Heart right ventricle (tissue), 16 donors: Measurements from ENCODE around the gene BICC1. TPM values are rescaled to one million over a fixed set of nuclear protein-coding genes. Genes with fewer than 3 reads are reported as not detected.

Source experiments
- ATAC-seq, 8 donors: fragments of 200-7000 bp; cut with Tn5 transposase; one replicate each; pipeline ENCODE4 v1.9.1; 2020; ENCODE audit warnings: mild to moderate bottlenecking in 8 of 8, moderate library complexity in 8 of 8, moderate number of reproducible peaks in 1 of 8
- DNase-seq, 2 donors: peaks; one replicate each; pipeline ENCODE4 v3.0.0-alpha.2; 2020
- H3K27ac ChIP-seq, 10 donors: fragments of 200-600 bp; sonication (generic) in 2 of 10; one replicate each; pipeline versions ENCODE4 v1.5.0 to v1.8.0; 2020 to 2022; ENCODE audit warnings: mild to moderate bottlenecking in 3 of 10
- H3K27me3 ChIP-seq, 7 donors: fragments of 200-600 bp; one replicate each; pipeline ENCODE4 v1.8.0; 2021 to 2022; ENCODE audit warnings: mild to moderate bottlenecking in 2 of 7
- H3K36me3 ChIP-seq, 9 donors: fragments of 200-600 bp; sonication (generic) in 1 of 9; one replicate each; pipeline versions ENCODE4 v1.5.0 to v1.8.0; 2020 to 2022; ENCODE audit warnings: mild to moderate bottlenecking in 2 of 9
- H3K4me1 ChIP-seq, 9 donors: fragments of 200-600 bp; sonication (generic) in 1 of 9; one replicate each; pipeline versions ENCODE4 v1.5.0 to v1.8.0; 2020 to 2022; ENCODE audit warnings: mild to moderate bottlenecking in 4 of 9
- H3K4me3 ChIP-seq, 10 donors: fragments of 200-600 bp; sonication (generic) in 2 of 10; one replicate each; pipeline versions ENCODE4 v1.5.0 to v1.8.0; 2020 to 2022; ENCODE audit warnings: mild to moderate bottlenecking in 7 of 10, moderate library complexity in 2 of 10
- H3K9me3 ChIP-seq, 11 donors: fragments of 200-600 bp in 10 of 11; sonication (generic) in 2 of 11; one replicate each; pipeline versions ENCODE4 v1.5.0 to v1.8.0; 2013 to 2022; ENCODE audit warnings: mild to moderate bottlenecking in 2 of 11, control low read depth in 1 of 11, moderate library complexity in 1 of 11
- WGBS, 2 donors: extraction: QIAGEN DNeasy Blood & Tissue Kit; methylation state at CpG; one replicate each; pipeline ENCODE4 v1.1.7; 2013; ENCODE audit warnings: inconsistent platforms in 1 of 2; 5-methylcytosine and 5-hydroxymethylcytosine counted together
- intact Hi-C, 10 donors: fragments of 100-400 bp; cut with DNase I; formaldehyde crosslinking; loops; one replicate each; pipeline versions ENCODE4 v1.11.1 to v1.14.2; 2022
- polyA plus RNA-seq, 2 donors: library from polyadenylated mRNA; stranded (reverse); fragments of 200-250 nt; gene quantifications; one replicate each; pipeline ENCODE4 v1.2.3, GENCODE V29; 2013
- total RNA-seq, 10 donors: library from RNA; stranded (reverse); fragmentation: NEBNext Ultra II Directional in 3 of 10; extraction: Animal tissue kit (Norgen Biotek cat#: 25700) in 3 of 10; gene quantifications; one replicate each; pipeline versions ENCODE4 v1.2.1 to v1.2.4, GENCODE V29; 2021 to 2023
- TF ChIP-seq, protein P1 (sequence below), 9 donors: fragments of 200-600 bp; sonication (generic) in 2 of 9; IDR thresholded peaks; one replicate each; pipeline versions ENCODE4 v1.5.0 to v1.8.0; 2021 to 2022; ENCODE audit warnings: antibody characterized with exemption in 9 of 9, mild to moderate bottlenecking in 5 of 9, moderate library complexity in 1 of 9
- donor health status: Arrhythmogenic right ventricular cardiomyopathy.
- donor health status: ischemic (EF 13 %, LVEDD 7.1; RV severe dilation, severe dysfunction).
- donor health status: healthy with polysubstance abuse.
- donor health status: DM: no; HTN: yes; CAD: no.
- donor health status: DM: no; HTN: no; CAD: no.
- donor health status: ischemic (EF 25% LVEDD 6.9; RV normal size, moderate dysfunction).
- donor health status: ischemic (EF 25% LVEDD 5.7; RV mildly dilated, moderate dysfunction).
- donor health status: healthy.
- donor health status: DM: yes; HTN: yes; CAD: no.
- donor health status: Ischemic cardiomyopathy.
- donor health status: ischemic (EF 35%, LVEDD 5.7; RV mildly dilated, moderate dysfunction).
- donor health status: nonischemic (EF 11% LVEDD 7.7; RV severe dilation, severe dysfunction).
- donor health status: DM: yes; HTN: yes; CAD: no.
- donor health status: PGD.
- donor health status: ischemic (EF 29% LVEDD 5.4; RV normal size, mild dysfunction).
- donor health status: nonischemic (EF 23%, LVEDD 6.1; RV moderate dilation, normal function).

The BICC1 gene
- total and polyA plus RNA-seq, 12 donors: 1.6 to 9.2 (median 5.0) TPM

DNA sequence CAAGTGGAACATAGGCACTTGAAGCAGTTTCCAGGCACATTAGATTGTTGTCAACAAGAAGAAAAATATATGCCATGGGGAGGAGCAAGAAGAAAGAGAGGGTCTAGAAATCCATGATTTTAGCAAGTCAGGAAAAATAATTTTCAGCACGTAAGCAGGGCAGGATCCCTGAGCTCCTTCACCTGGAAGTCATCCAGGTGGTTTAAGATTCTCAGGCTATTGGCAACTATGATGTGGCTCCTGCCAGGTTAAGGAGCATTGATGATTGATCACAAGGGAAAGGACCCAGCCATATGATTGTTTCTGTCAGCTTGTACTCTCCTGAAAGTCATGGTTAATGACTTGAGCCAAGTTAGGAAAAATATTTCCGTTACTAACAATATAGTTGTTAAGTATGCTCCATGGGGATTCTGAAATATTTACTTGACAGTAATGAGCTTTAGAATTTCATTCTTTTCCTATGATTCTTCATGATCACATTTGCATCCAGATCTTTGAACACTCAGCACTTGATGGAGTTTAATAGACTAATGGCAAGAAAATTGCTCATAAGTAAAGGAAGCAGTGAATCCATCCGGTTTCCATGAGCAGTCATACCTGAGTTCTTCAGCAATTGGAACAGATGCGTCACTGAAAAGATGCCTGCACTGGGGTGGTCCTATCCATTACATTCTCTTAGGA, 209.1 kb downstream of the BICC1 start:
- WGBS, 2 donors: 76 to 83% methylated on average over 4 of the region's 4 CpGs
- ATAC-seq (no peak), DNase-seq (no peak)
- Histone ChIP-seq H3K27me3 (no peaks in the 10 kb centered on the region), H3K4me1 (peaks cover 0 to 4% (median 0%) of the 10 kb centered on the region in 9 donors), H3K27ac (no peak overlapping the region), H3K36me3 (no peaks in the 10 kb centered on the region), H3K9me3 (no peaks in the 10 kb centered on the region), H3K4me3 (no peak overlapping the region)
- intact Hi-C loops: no loop called here
- TF ChIP-seq, protein P1, sequence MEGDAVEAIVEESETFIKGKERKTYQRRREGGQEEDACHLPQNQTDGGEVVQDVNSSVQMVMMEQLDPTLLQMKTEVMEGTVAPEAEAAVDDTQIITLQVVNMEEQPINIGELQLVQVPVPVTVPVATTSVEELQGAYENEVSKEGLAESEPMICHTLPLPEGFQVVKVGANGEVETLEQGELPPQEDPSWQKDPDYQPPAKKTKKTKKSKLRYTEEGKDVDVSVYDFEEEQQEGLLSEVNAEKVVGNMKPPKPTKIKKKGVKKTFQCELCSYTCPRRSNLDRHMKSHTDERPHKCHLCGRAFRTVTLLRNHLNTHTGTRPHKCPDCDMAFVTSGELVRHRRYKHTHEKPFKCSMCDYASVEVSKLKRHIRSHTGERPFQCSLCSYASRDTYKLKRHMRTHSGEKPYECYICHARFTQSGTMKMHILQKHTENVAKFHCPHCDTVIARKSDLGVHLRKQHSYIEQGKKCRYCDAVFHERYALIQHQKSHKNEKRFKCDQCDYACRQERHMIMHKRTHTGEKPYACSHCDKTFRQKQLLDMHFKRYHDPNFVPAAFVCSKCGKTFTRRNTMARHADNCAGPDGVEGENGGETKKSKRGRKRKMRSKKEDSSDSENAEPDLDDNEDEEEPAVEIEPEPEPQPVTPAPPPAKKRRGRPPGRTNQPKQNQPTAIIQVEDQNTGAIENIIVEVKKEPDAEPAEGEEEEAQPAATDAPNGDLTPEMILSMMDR (IDR thresholded peaks at IDR 0.05): no peak

DNA sequence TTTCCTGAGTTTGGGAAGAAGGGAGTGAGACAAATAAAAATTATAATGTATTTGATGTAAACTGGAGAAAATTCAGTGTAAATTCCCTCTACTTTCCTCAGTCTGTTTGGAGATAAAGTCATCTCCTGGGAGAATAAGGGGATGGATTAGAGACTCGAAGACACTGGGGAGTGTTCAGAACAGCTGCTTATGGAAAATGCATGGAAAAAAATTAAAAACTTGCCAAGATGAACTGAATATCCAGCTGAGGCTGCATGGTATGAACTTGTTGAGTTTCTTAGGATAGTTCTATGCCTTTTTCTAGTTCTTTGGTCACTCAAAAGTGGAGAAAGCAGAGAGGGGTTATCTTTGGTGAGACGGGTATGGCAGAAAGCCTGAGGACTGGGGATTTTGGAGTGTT, 210.5 kb downstream of the BICC1 start:
- DNase-seq (no peak), ATAC-seq (no peak)
- TF ChIP-seq, protein P1 (IDR thresholded peaks at IDR 0.05): no peak
- peaks cover 0 to 4% (median 0%) of the 10 kb centered on the region in 9 donors for H3K4me1 ChIP-seq
- H3K4me3 ChIP-seq: no peak overlapping the region
- no peaks in the 10 kb centered on the region for H3K27me3 ChIP-seq
- WGBS, 2 donors: 61 to 70% methylated on average over 2 of the region's 2 CpGs
- intact Hi-C loops: no loop called here
- H3K27ac ChIP-seq: peak overlapping the region in 2 of 10 donors; percentile 25 to 56
- H3K9me3 ChIP-seq: no peaks in the 10 kb centered on the region
- no peaks in the 10 kb centered on the region for H3K36me3 ChIP-seq

DNA sequence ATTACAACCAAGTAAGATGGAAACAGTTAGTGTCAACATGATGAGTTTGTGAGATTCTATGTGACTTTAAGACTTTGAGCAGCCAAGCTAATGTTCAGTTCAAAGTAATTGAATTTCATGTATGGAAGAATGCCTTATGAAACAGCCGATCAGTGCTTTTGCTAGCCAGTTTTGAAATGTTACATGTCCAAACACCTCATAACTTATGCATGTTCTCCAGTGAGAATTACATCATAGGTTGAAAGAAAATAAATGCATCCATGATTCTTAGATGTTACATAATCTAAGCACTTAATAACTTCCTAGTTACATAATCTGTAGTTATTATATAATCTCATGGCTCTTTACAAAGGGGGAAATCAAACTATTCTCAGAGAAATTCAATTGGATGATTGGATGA, 211.3 kb downstream of the BICC1 start:
- H3K4me1 ChIP-seq: peaks cover 0 to 4% (median 0%) of the 10 kb centered on the region in 9 donors
- H3K9me3 ChIP-seq: peaks cover 0 to 5% (median 0%) of the 10 kb centered on the region in 11 donors
- peak overlapping the region in 4 of 10 donors; percentile 17 to 56 (median 30) for H3K27ac ChIP-seq
- no peak overlapping the region for H3K4me3 ChIP-seq
- peak in 1 of 8 donors; percentile 38 for ATAC-seq
- H3K27me3 ChIP-seq: no peaks in the 10 kb centered on the region
- DNase-seq: no peak
- TF ChIP-seq, protein P1 (IDR thresholded peaks at IDR 0.05): no peak
- intact Hi-C loops: no loop called here
- no peaks in the 10 kb centered on the region for H3K36me3 ChIP-seq
- 75 to 87% methylated on average over 1 of the region's 1 CpG for WGBS, 2 donors

DNA sequence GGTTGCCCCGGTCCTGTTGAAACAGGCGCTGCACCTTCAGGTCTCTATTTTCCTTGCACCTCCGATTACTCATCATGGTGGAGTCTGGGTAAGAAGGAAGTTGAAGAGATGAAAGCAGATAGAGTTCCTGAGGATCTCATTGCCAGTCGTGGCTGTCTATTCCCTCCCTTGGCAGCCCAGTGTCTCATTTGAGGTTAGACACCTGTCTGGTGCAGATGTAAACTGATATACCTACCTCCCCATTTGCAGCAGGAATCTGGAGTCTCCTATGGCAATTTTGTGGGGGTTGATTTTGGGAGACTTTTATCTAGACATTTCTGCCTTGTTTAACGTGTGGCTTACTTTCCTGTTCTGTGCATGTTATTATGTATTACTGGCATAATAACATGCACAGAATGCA, 212.1 kb downstream of the BICC1 start:
- Histone ChIP-seq H3K9me3 (peaks cover 0 to 12% (median 0%) of the 10 kb centered on the region in 11 donors), H3K27me3 (no peaks in the 10 kb centered on the region), H3K4me1 (peaks cover 0 to 4% (median 0%) of the 10 kb centered on the region in 9 donors), H3K36me3 (no peaks in the 10 kb centered on the region), H3K27ac (peak overlapping the region in 2 of 10 donors; percentile 17 to 56), H3K4me3 (no peak overlapping the region)
- WGBS, 2 donors: 88 to 89% methylated on average over 5 of the region's 5 CpGs
- TF ChIP-seq, protein P1 (IDR thresholded peaks at IDR 0.05): no peak
- DNase-seq (no peak), ATAC-seq (no peak)
- intact Hi-C loops: no loop called here
